Ascending aorta (tissue), 1 donor: ENCODE data around the gene LGALS3. TPM values are rescaled to one million over a fixed set of nuclear protein-coding genes. Genes with fewer than 3 reads are reported as not detected.

Experiments
- total RNA-seq: library from RNA; depleted of rRNA; stranded (reverse); fragments of >200 nt; gene quantifications from one replicate; pipeline ENCODE4 v1.1.0, GENCODE V29; 2016

Gene LGALS3
- total RNA-seq, 1 donor from 2014 or later = 358 TPM

Other genes starting within 250 kb of the LGALS3 start
- 3.2 TPM for gene GCH1, start 226.4 kb upstream of the LGALS3 start, total RNA-seq
- gene WDHD1, start 102.2 kb upstream of the LGALS3 start, total RNA-seq = 0.11 TPM
- 12.9 TPM for gene SOCS4, start 102.0 kb upstream of the LGALS3 start, total RNA-seq
- gene MAPK1IP1L, start 77.6 kb upstream of the LGALS3 start, total RNA-seq = 51.8 TPM
- gene DLGAP5, start 62.3 kb downstream of the LGALS3 start, total RNA-seq = not detected
- 18.0 TPM for gene FBXO34, start 142.2 kb downstream of the LGALS3 start, total RNA-seq